Smooth muscle cell (in vitro differentiated cells): Measurements from ENCODE around the gene CPTP. TPM values are rescaled to one million over a fixed set of nuclear protein-coding genes. Genes with fewer than 3 reads are reported as not detected.

Experiments used
- DNase-seq: peaks from one replicate; lab custom pipeline; 2025; ENCODE audit not compliant: unreplicated experiment; lab: John Stamatoyannopoulos, UW
- H2AFZ ChIP-seq: fragments of 200-600 bp; sonication (generic); 2 replicates; pipeline ENCODE4 v1.6.0; 2016; ENCODE audit warnings: antibody characterized with exemption, low read depth, mild to moderate bottlenecking
- H3F3A ChIP-seq: fragments of 200-600 bp; sonication (generic); 2 replicates; pipeline ENCODE4 v1.6.0; 2017; ENCODE audit warnings: antibody characterized with exemption, low read depth
- H3K27ac ChIP-seq: fragments of 200-600 bp; sonication (generic); 2 replicates; pipeline ENCODE4 v1.5.1; 2016; ENCODE audit warnings: low read depth, mild to moderate bottlenecking
- H3K27me3 ChIP-seq: fragments of 200-600 bp; sonication (generic); 2 replicates; pipeline ENCODE4 v1.6.1; 2016; ENCODE audit warnings: low read depth, mild to moderate bottlenecking
- H3K36me3 ChIP-seq: fragments of 200-600 bp; sonication (generic); 2 replicates; pipeline ENCODE4 v1.5.1; 2016; ENCODE audit warnings: low read depth
- H3K4me1 ChIP-seq: fragments of 200-600 bp; sonication (generic); 2 replicates; pipeline ENCODE4 v1.5.1; 2016; ENCODE audit warnings: low read depth
- H3K4me2 ChIP-seq: fragments of 200-600 bp; sonication (generic); 2 replicates; pipeline ENCODE4 v1.6.0; 2016; ENCODE audit warnings: mild to moderate bottlenecking
- H3K4me3 ChIP-seq: fragments of 200-600 bp; sonication (generic); 2 replicates; pipeline ENCODE4 v1.5.1; 2016; ENCODE audit warnings: mild to moderate bottlenecking
- H3K79me2 ChIP-seq: fragments of 200-600 bp; sonication (generic); 2 replicates; pipeline ENCODE4 v1.6.0; 2016; ENCODE audit warnings: low read depth, mild to moderate bottlenecking
- H3K9ac ChIP-seq: fragments of 200-600 bp; sonication (generic); 2 replicates; pipeline ENCODE4 v1.6.0; 2016; ENCODE audit warnings: low read depth
- H3K9me3 ChIP-seq: fragments of 200-600 bp; sonication (generic); replicated peaks from 2 replicates; pipeline ENCODE4 v1.5.1; 2016; ENCODE audit warnings: low read depth
- H4K20me1 ChIP-seq: fragments of 200-600 bp; sonication (generic); 2 replicates; pipeline ENCODE4 v1.6.0; 2016; ENCODE audit warnings: low read depth
- WGBS: methylation state at CpG from one replicate; pipeline ENCODE4 v1.1.7; 2016; ENCODE audit warnings: low lambda C conversion rate; 5-methylcytosine and 5-hydroxymethylcytosine counted together
- polyA plus RNA-seq: library from polyadenylated mRNA; unstranded; fragments of >200 nt; fragmentation: Nextera tagmentation; extraction: Ambion mirVana; gene quantifications from 2 replicates; pipeline ENCODE4 v1.2.1, GENCODE V29; 2016
- total RNA-seq: library from RNA; depleted of rRNA; stranded (reverse); fragments of >200 nt; gene quantifications from 2 replicates; pipeline ENCODE4 v1.2.3, GENCODE V29; 2014
- TF ChIP-seq, protein P1 (sequence below): fragments of 200-600 bp; sonication (generic); IDR thresholded peaks from 2 replicates; pipeline ENCODE4 v1.5.1; 2017; ENCODE audit warnings: borderline replicate concordance, mild to moderate bottlenecking, antibody characterized with exemption; ENCODE audit not compliant: insufficient read depth, poor library complexity, severe bottlenecking

Gene CPTP
- total and polyA plus RNA-seq, 2 experiments from 2014 or later = 16.2 to 34.3 TPM

GRCh38 chr1:1328254-1328653, 3.7 kb downstream of the CPTP start:
- no peaks in the 10 kb centered on the region for H3K9me3 ChIP-seq
- H3K79me2 ChIP-seq = peaks cover 34% of the 10 kb centered on the region
- H4K20me1 ChIP-seq = peaks cover 28% of the 10 kb centered on the region
- H3K4me2 ChIP-seq = no peak overlapping the region
- H3K9ac ChIP-seq = no peak overlapping the region
- H3K4me1 ChIP-seq = peaks cover 13% of the 10 kb centered on the region
- no peak for DNase-seq
- no peak overlapping the region for H2AFZ ChIP-seq
- 94% methylated on average over 15 of the region's 15 CpGs for WGBS
- no peaks in the 10 kb centered on the region for H3K27me3 ChIP-seq
- no peaks in the 10 kb centered on the region for H3F3A ChIP-seq
- no peaks in the 10 kb centered on the region for H3K36me3 ChIP-seq
- no peak overlapping the region for H3K4me3 ChIP-seq
- TF ChIP-seq, protein P1, sequence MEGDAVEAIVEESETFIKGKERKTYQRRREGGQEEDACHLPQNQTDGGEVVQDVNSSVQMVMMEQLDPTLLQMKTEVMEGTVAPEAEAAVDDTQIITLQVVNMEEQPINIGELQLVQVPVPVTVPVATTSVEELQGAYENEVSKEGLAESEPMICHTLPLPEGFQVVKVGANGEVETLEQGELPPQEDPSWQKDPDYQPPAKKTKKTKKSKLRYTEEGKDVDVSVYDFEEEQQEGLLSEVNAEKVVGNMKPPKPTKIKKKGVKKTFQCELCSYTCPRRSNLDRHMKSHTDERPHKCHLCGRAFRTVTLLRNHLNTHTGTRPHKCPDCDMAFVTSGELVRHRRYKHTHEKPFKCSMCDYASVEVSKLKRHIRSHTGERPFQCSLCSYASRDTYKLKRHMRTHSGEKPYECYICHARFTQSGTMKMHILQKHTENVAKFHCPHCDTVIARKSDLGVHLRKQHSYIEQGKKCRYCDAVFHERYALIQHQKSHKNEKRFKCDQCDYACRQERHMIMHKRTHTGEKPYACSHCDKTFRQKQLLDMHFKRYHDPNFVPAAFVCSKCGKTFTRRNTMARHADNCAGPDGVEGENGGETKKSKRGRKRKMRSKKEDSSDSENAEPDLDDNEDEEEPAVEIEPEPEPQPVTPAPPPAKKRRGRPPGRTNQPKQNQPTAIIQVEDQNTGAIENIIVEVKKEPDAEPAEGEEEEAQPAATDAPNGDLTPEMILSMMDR = no peak
- no peak overlapping the region for H3K27ac ChIP-seq

GRCh38 chr1:1329304-1330210, 5.0 kb downstream of the CPTP start:
- Histone ChIP-seq H3K4me2 (no peak overlapping the region), H2AFZ (no peak overlapping the region), H3K27me3 (no peaks in the 10 kb centered on the region), H3K4me1 (peaks cover 13% of the 10 kb centered on the region), H3K9ac (no peak overlapping the region), H3K36me3 (no peaks in the 10 kb centered on the region), H3K9me3 (no peaks in the 10 kb centered on the region), H3F3A (no peaks in the 10 kb centered on the region), H3K4me3 (no peak overlapping the region), H3K27ac (no peak overlapping the region), H3K79me2 (peaks cover 25% of the 10 kb centered on the region), H4K20me1 (peaks cover 25% of the 10 kb centered on the region)
- 95% methylated on average over 58 of the region's 58 CpGs for WGBS
- TF ChIP-seq, protein P1 = no peak
- no peak for DNase-seq

DNA sequence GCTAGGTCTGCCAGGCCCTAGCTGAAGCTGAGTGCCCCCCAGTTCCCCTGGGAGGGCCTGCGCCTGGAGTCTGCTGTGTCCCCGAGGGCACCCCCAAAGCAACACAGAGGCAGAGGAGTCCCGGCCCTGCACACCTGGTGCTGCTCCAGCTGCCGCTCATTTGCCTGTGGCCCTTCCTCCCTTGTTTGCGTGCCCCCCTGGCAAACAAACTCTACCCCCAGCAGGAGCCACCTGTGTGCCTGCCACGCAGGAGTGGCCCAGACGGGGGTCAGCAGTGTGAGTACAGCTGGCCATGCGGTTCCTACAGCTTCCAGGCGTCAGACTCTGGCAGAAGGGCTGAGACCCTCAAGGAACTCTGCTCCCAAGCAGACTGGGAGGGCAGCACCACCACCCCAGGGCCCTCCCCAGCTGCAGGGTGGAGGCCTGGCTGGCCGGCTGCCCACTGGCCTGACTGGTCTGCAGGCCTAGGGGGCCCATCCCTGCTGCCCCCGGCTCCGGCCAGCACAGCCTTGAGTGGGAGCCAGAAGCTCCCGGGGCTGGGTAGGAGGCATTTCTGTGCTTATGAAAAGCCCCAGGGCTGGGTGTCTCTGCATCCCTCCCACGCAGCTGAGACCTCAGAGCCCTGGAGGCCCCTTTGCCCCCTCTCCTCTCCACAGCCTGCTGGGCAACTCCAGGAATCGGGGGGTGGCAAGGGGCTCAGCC, 5.9 kb downstream of the CPTP start:
- H2AFZ ChIP-seq = no peak overlapping the region
- peaks cover 31% of the 10 kb centered on the region for H4K20me1 ChIP-seq
- peaks cover 9% of the 10 kb centered on the region for H3K4me1 ChIP-seq
- no peak for DNase-seq
- H3K4me3 ChIP-seq = no peak overlapping the region
- H3K36me3 ChIP-seq = no peaks in the 10 kb centered on the region
- H3K9me3 ChIP-seq = no peaks in the 10 kb centered on the region
- no peaks in the 10 kb centered on the region for H3K27me3 ChIP-seq
- no peak overlapping the region for H3K27ac ChIP-seq
- H3K79me2 ChIP-seq = peaks cover 16% of the 10 kb centered on the region
- no peak overlapping the region for H3K9ac ChIP-seq
- peak overlapping the region; percentile 72 for H3K4me2 ChIP-seq
- TF ChIP-seq, protein P1 = no peak
- WGBS = 73% methylated on average over 15 of the region's 15 CpGs
- no peaks in the 10 kb centered on the region for H3F3A ChIP-seq
